ENCODE data around the gene WFDC2.

DNA sequence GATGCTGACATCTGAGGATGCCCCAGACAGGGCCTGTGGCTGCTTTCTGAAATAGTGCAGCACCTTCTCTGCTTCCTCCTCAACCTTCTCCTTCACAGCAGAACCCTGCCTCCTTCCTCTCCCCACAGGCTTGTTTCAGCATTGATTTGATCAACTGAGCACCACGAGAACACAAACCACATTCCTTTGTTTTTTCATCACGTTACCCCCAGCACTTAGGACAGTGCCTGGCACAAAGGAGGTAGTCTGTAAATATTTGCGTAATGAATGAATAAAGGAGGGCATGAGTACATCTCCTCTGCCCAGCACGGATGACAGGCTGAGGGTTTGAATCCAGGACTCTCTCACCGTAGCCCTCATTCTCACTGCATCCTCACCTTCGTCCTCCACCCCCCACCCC, 21.3 kb upstream of the WFDC2 start:
- TF ChIP-seq CREB1 (IDR thresholded peaks at IDR 0.05; ENCODE audit: low read depth) (no peak), CEBPB (IDR thresholded peaks at IDR 0.05) (no peak), TAF1 (IDR thresholded peaks at IDR 0.05; ENCODE audit: low read depth) (no peak), RAD21 (IDR thresholded peaks at IDR 0.05; ENCODE audit: low read depth) (no peak), REST (IDR thresholded peaks at IDR 0.05; ENCODE audit: low read depth) (no peak), FOXM1 (IDR thresholded peaks at IDR 0.05; ENCODE audit: borderline replicate concordance, low read depth) (no peak), YY1 (IDR thresholded peaks at IDR 0.05; ENCODE audit: low read depth) (no peak), EP300 (IDR thresholded peaks at IDR 0.05; ENCODE audit: borderline replicate concordance) (no peak), MAX (IDR thresholded peaks at IDR 0.05) (no peak), ZBTB7A (IDR thresholded peaks at IDR 0.05; ENCODE audit: low read depth) (no peak), TCF12 (IDR thresholded peaks at IDR 0.05; ENCODE audit: low read depth) (no peak)
- TF ChIP-seq, protein P1, sequence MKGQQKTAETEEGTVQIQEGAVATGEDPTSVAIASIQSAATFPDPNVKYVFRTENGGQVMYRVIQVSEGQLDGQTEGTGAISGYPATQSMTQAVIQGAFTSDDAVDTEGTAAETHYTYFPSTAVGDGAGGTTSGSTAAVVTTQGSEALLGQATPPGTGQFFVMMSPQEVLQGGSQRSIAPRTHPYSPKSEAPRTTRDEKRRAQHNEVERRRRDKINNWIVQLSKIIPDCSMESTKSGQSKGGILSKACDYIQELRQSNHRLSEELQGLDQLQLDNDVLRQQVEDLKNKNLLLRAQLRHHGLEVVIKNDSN (IDR thresholded peaks at IDR 0.05): no peak
